IMR-90 (cell line): ENCODE results near the gene POU2F1. TPM values are rescaled to one million over a fixed set of nuclear protein-coding genes. Genes with fewer than 3 reads are reported as not detected.

Experiments
- ATAC-seq: fragments of 200-7000 bp; cut with Tn5 transposase; 2 replicates; pipeline ENCODE4 v1.9.1; 2020; ENCODE audit warnings: low read depth, mild to moderate bottlenecking, moderate library complexity
- BruUV-seq: library from RNA; stranded (reverse); fragments of 400-500 nt; replicated peaks from 2 replicates; lab custom pipeline; 2021; lab: Mats Ljungman, UMichigan
- CTCF ChIA-PET: fragments of 300-600 bp; formaldehyde crosslinking; extraction: SDS; loops from one replicate; lab custom pipeline; 2021; ENCODE audit warnings: antibody characterized with exemption; lab: Yijun Ruan, JAX
- POLR2A ChIA-PET: fragments of 300-600 bp; sonication (Branson Sonifier 250); formaldehyde crosslinking; loops from one replicate; lab custom pipeline; 2022; ENCODE audit warnings: antibody characterized with exemption; ENCODE audit not compliant: unreplicated experiment; lab: Charles Lee
- DNase-seq: peaks from one replicate; pipeline ENCODE4 v3.0.0; 2013
- H2AFZ ChIP-seq: replicated peaks from 2 replicates; pipeline ENCODE3; 2013; ENCODE audit warnings: low read length, mild to moderate bottlenecking; ENCODE audit not compliant: poor library complexity
- H2AK5ac ChIP-seq: 2 replicates; pipeline ENCODE4 v1.6.1; 2013; ENCODE audit warnings: low read depth, low read length, inconsistent platforms
- H2AK9ac ChIP-seq: replicated peaks from 2 replicates; pipeline ENCODE3; 2013; ENCODE audit warnings: mild to moderate bottlenecking, low read depth, low read length, moderate library complexity; ENCODE audit not compliant: poor library complexity
- H2BK120ac ChIP-seq: 2 replicates; pipeline ENCODE4 v1.6.1; 2013; ENCODE audit warnings: low read depth, low read length, inconsistent platforms
- H2BK15ac ChIP-seq: 3 replicates; pipeline ENCODE4 v1.6.1; 2013; ENCODE audit warnings: low read depth, low read length, inconsistent platforms
- H2BK20ac ChIP-seq: 2 replicates; pipeline ENCODE4 v1.6.1; 2013; ENCODE audit warnings: low read depth, mild to moderate bottlenecking, inconsistent platforms, low read length, moderate library complexity
- H2BK5ac ChIP-seq: 2 replicates; pipeline ENCODE4 v1.6.1; 2013; ENCODE audit warnings: mild to moderate bottlenecking, low read depth, low read length, inconsistent platforms; ENCODE audit not compliant: poor library complexity, severe bottlenecking
- H3K14ac ChIP-seq: replicated peaks from 2 replicates; pipeline ENCODE4 v1.6.1; 2013; ENCODE audit warnings: low read depth, low read length, inconsistent platforms
- H3K18ac ChIP-seq: 2 replicates; pipeline ENCODE4 v1.6.1; 2013; ENCODE audit warnings: low read depth, low read length, control low read depth
- H3K23ac ChIP-seq: 2 replicates; pipeline ENCODE4 v1.6.1; 2013; ENCODE audit warnings: low read depth, low read length, inconsistent platforms
- H3K27ac ChIP-seq: 2 replicates; pipeline ENCODE4 v1.5.1; 2013; ENCODE audit warnings: mild to moderate bottlenecking, control low read depth, low read length; ENCODE audit not compliant: insufficient read depth
- H3K27me3 ChIP-seq: 2 replicates; pipeline ENCODE4 v1.6.1; 2013; ENCODE audit warnings: low read length; ENCODE audit not compliant: control insufficient read depth, insufficient read depth
- H3K36me3 ChIP-seq: 2 replicates; pipeline ENCODE4 v1.6.1; 2013; ENCODE audit warnings: low read length, mixed read lengths; ENCODE audit not compliant: control insufficient read depth, insufficient read depth
- H3K4ac ChIP-seq: 2 replicates; pipeline ENCODE4 v1.6.1; 2013; ENCODE audit warnings: low read depth, low read length, inconsistent platforms
- H3K4me1 ChIP-seq: 2 replicates; pipeline ENCODE4 v1.6.1; 2013; ENCODE audit warnings: low read length, mixed read lengths; ENCODE audit not compliant: control insufficient read depth, insufficient read depth
- H3K4me2 ChIP-seq: 2 replicates; pipeline ENCODE4 v1.6.1; 2013; ENCODE audit warnings: low read depth, mild to moderate bottlenecking, control low read depth, low read length, moderate library complexity
- H3K4me3 ChIP-seq: 2 replicates; pipeline ENCODE4 v1.5.1; 2013; ENCODE audit warnings: low read depth, mild to moderate bottlenecking, control low read depth, low read length, moderate library complexity; ENCODE audit not compliant: insufficient read depth
- H3K56ac ChIP-seq: 2 replicates; pipeline ENCODE4 v1.6.1; 2013; ENCODE audit warnings: low read length, inconsistent platforms; ENCODE audit not compliant: insufficient read depth; ENCODE audit errors: extremely low read depth
- H3K79me1 ChIP-seq, 2 experiments: 2 replicates each; pipeline ENCODE4 v1.6.1; 2013; ENCODE audit warnings: low read length in 2 of 2, inconsistent platforms in 1 of 2, low read depth in 1 of 2
- H3K9ac ChIP-seq: 2 replicates; pipeline ENCODE4 v1.6.1; 2013; ENCODE audit warnings: low read depth, low read length, control low read depth
- H3K9me1 ChIP-seq: 2 replicates; pipeline ENCODE4 v1.6.1; 2013; ENCODE audit warnings: low read length, inconsistent platforms; ENCODE audit not compliant: insufficient read depth
- H3K9me3 ChIP-seq: 2 replicates; pipeline ENCODE4 v1.6.1; 2013; ENCODE audit warnings: low read length; ENCODE audit not compliant: control insufficient read depth, insufficient read depth
- H4K20me1 ChIP-seq: 2 replicates; pipeline ENCODE4 v1.6.1; 2013; ENCODE audit warnings: low read length, inconsistent platforms; ENCODE audit not compliant: insufficient read depth
- H4K5ac ChIP-seq: 2 replicates; pipeline ENCODE4 v1.6.1; 2013; ENCODE audit warnings: mild to moderate bottlenecking, low read depth, low read length, control low read depth
- H4K8ac ChIP-seq, 2 experiments: 2 replicates each; pipeline ENCODE4 v1.6.1; 2013; ENCODE audit warnings: low read depth in 2 of 2, low read length in 2 of 2, control low read depth in 1 of 2, inconsistent platforms in 1 of 2
- H4K91ac ChIP-seq: 2 replicates; pipeline ENCODE4 v1.6.1; 2013; ENCODE audit warnings: low read depth, low read length, inconsistent platforms; ENCODE audit not compliant: insufficient read depth
- BHLHE40 ChIP-seq: fragments of 150-350 bp; IDR thresholded peaks from 2 replicates; pipeline ENCODE4 v1.6.1; 2016; ENCODE audit warnings: mild to moderate bottlenecking, low read depth, low read length
- CHD1 ChIP-seq: IDR thresholded peaks from 2 replicates; pipeline ENCODE4 v1.6.1; 2012; ENCODE audit warnings: low read depth, low read length, improper control_type of control experiment
- MAZ ChIP-seq: IDR thresholded peaks from 2 replicates; pipeline ENCODE4 v1.6.1; 2012; ENCODE audit warnings: low read depth, mild to moderate bottlenecking, low read length, improper control_type of control experiment, moderate library complexity, borderline replicate concordance
- NFE2L2 ChIP-seq: fragments of 150-350 bp; IDR thresholded peaks from 2 replicates; pipeline ENCODE4 v1.6.1; 2016; ENCODE audit warnings: low read depth, mild to moderate bottlenecking, low read length
- POLR2A ChIP-seq: IDR thresholded peaks from 2 replicates; pipeline ENCODE4 v1.6.1; 2012; ENCODE audit warnings: mild to moderate bottlenecking, low read depth, low read length
- RCOR1 ChIP-seq: IDR thresholded peaks from 2 replicates; pipeline ENCODE4 v1.6.1; 2012; ENCODE audit warnings: mild to moderate bottlenecking, low read length, improper control_type of control experiment; ENCODE audit not compliant: insufficient replicate concordance
- RFX5 ChIP-seq: IDR thresholded peaks from 2 replicates; pipeline ENCODE4 v1.8.0; 2012; ENCODE audit warnings: low read depth, mild to moderate bottlenecking, low read length, moderate library complexity
- SMC3 ChIP-seq: fragments of 150-350 bp; IDR thresholded peaks from 2 replicates; pipeline ENCODE4 v1.6.1; 2016; ENCODE audit warnings: low read depth, mild to moderate bottlenecking, antibody characterized with exemption, low read length, moderate library complexity
- dilution Hi-C: fragments of 300-500 bp; cut with HindIII; formaldehyde crosslinking; loops from one replicate; pipeline ENCODE4 v1.14.3; 2018; ENCODE audit warnings: low sequenced_read_pairs; ENCODE audit not compliant: unreplicated experiment
- in situ Hi-C: fragments of 300-500 bp; cut with MboI; formaldehyde crosslinking; loops from 3 replicates; pipeline ENCODE4 v1.14.3; 2019; ENCODE audit warnings: low sequenced_read_pairs, inconsistent platforms, mixed read lengths
- intact Hi-C: fragments of 100-400 bp; cut with micrococcal nuclease; formaldehyde crosslinking; loops from 2 replicates; pipeline ENCODE4 v1.10.0; 2022
- polyA plus RNA-seq, 3 experiments: library from polyadenylated mRNA; depleted of rRNA; stranded (reverse); fragments of >200 nt; gene quantifications; 2 replicates each; pipeline ENCODE4 v1.2.3, GENCODE V29; 2012; ENCODE audit warnings: low replicate concordance in 1 of 3
- total RNA-seq: library from RNA; depleted of rRNA; stranded (reverse); fragments of >200 nt; gene quantifications from 2 replicates; pipeline ENCODE4 v1.2.3, GENCODE V29; 2012
- TF ChIP-seq, protein P1 (sequence below): fragments of 150-350 bp; IDR thresholded peaks from 2 replicates; pipeline ENCODE4 v1.6.1; 2016; ENCODE audit warnings: low read depth, mild to moderate bottlenecking, low read length, moderate library complexity, borderline replicate concordance

The POU2F1 gene
- total and polyA plus RNA-seq, 2 of the 4 experiments (the other 2 are of a cell fraction), result 1.2 to 3.4 TPM

DNA sequence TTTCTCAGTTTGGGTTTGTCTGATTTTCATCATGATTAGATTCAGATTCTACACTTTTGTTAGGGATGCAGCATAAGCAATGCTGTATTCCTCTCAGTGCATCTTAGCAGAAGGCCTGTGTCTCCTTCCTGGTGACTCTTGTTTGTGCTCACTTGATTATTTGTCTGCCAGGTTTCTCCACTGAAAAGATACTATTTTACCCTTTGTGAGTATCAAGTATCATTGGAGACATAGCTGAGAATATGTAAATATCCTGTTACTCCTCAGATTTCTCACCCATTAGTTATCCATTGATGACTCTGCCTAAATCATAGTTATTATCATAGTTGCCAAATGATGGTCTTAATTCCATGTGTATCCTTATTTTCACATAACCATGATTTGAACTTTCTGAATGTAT lies 148.5 kb downstream of the POU2F1 start:
- no TSS peak for BruUV-seq
- Histone ChIP-seq H2BK15ac (no peak overlapping the region), H3K9me3 (no peaks in the 10 kb centered on the region), H2BK5ac (no peak overlapping the region), H2AK5ac (no peak overlapping the region), H3K27me3 (no peaks in the 10 kb centered on the region), H3K4me2 (no peak overlapping the region), H2BK120ac (no peak overlapping the region), H3K9me1 (no peaks in the 10 kb centered on the region), H3K14ac (no peak overlapping the region), H2BK20ac (no peak overlapping the region), H3K4me3 (no peak overlapping the region), H4K5ac (no peak overlapping the region), H3K23ac (no peak overlapping the region), H3K18ac (no peak overlapping the region), H2AK9ac (no peak overlapping the region), H3K4ac (no peak overlapping the region), H3K36me3 (0 out of 2 replicates have a peak, but pooled peaks cover 1% of the 10 kb centered on the region), H4K20me1 (no peaks in the 10 kb centered on the region), H4K91ac (no peak overlapping the region), H2AFZ (no peak overlapping the region), H3K4me1 (peaks cover 3% of the 10 kb centered on the region; the same call in 1 of the 2 replicates), H3K27ac (no peak overlapping the region), H4K8ac (no peak overlapping the region), H3K9ac (no peak overlapping the region), H3K56ac (no peak overlapping the region), H3K79me1 (no peaks in the 10 kb centered on the region)
- DNase-seq, result peak; percentile 9
- in situ Hi-C loops (no loop called here), intact Hi-C loops (no loop called here), dilution Hi-C loops (no loop called here)
- peak; percentile 54 for ATAC-seq
- POLR2A ChIA-PET, result no interaction called here
- TF ChIP-seq SMC3 (no peak), BHLHE40 (no peak), RFX5 (no peak), POLR2A (no peak), CHD1 (no peak), RCOR1 (no peak), NFE2L2 (no peak), MAZ (no peak)
- TF ChIP-seq, protein P1, sequence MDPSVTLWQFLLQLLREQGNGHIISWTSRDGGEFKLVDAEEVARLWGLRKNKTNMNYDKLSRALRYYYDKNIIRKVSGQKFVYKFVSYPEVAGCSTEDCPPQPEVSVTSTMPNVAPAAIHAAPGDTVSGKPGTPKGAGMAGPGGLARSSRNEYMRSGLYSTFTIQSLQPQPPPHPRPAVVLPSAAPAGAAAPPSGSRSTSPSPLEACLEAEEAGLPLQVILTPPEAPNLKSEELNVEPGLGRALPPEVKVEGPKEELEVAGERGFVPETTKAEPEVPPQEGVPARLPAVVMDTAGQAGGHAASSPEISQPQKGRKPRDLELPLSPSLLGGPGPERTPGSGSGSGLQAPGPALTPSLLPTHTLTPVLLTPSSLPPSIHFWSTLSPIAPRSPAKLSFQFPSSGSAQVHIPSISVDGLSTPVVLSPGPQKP, result no peak
- CTCF ChIA-PET, result no interaction called here
